ENCODE measurements around the gene SLC26A9.

SLC26A9 gene

DNA sequence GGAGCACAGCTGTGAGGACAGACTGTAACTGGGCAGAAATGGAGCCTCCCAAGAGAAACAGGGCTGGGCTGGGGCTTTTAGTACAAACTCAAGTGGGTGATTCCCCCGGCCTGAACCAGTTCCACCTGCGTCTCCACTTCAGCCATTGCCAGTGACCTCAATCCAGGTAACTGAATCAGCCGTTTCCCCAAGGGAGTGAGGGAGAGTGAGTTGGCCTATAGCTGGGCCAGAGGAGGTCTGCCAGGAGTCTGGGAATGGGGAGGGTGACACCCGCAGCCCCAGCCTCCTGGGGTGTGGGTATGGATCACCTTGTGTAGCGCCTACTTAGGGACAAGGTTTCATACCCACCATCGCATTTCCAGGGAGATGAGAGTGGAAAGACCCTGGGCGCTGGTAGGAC lies 8.5 kb downstream of the SLC26A9 start:
- Histone ChIP-seq H3K27ac (ENCODE audit: low read depth, low read length) (no peak overlapping the region), H3K36me3 (ENCODE audit: control insufficient read depth, insufficient read depth, low read length) (no peaks in the 10 kb centered on the region), H3K4me1 (ENCODE audit: control insufficient read depth, insufficient read depth, low read length) (peaks cover 24% of the 10 kb centered on the region)

DNA sequence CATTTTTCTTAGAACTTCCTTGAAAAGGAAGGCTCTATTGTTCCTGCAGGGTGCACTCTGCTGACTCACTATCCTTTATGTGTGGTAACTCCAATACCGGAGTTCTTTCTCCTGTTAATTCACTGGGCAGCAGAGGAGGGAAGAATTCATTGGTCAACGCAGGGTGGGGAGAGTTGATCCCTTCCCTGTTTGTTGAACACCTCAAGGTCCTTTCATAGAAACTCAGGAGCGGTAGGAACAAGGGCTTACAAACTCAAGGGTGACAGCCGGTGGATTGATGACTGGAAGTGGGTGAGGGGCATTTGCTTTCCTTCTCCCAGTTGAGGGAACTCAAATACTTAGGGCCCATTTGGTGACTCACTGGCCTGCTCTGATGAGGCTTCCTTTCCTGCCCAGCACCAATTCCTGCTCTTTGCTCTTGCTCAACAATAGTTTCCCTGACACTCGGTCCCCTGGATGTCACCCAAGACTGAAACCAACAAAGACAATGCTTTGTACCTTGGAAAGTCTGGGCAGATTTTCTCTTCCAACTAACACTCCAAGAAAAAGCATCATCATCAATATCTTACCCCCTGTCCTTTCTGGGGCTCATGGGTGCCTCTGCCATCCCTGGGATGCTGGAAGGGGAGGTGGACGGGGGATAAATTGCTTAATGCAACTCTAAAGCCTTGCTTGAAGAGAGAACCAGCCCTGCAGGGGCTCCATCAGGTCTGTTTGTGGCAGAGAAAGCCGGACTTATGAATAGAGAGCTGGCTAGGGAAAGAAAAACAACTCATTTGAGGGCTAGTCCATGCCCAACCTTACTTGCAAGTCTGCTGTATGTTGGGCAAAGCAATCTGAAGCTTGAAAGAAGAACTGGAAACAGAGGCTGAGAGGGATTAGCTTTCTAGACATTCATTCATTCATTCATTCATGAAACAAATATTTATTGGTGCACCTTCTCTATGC lies 9.3 kb downstream of the SLC26A9 start:
- Histone ChIP-seq H3K9ac (ENCODE audit: low read length) (no peak overlapping the region), H3K27ac (ENCODE audit: low read depth, low read length) (no peak overlapping the region), H3K4me1 (ENCODE audit: control insufficient read depth, insufficient read depth, low read length) (peaks cover 17% of the 10 kb centered on the region), H3K36me3 (ENCODE audit: control insufficient read depth, insufficient read depth, low read length) (no peaks in the 10 kb centered on the region), H3K9me3 (ENCODE audit: control insufficient read depth, insufficient read depth, low read depth, low read length) (no peaks in the 10 kb centered on the region), H3K27me3 (ENCODE audit: control insufficient read depth, insufficient read depth, low read length) (no peaks in the 10 kb centered on the region), H3K4me3 (ENCODE audit: low read depth, low read length) (no peak overlapping the region)

More for the DNA sequence above, 8.5 kb downstream of the SLC26A9 start:
- no peak overlapping the region for H3K4me3 ChIP-seq (ENCODE audit: low read depth, low read length)
- H3K9ac ChIP-seq (ENCODE audit: low read length), result no peak overlapping the region
- H3K9me3 ChIP-seq (ENCODE audit: control insufficient read depth, insufficient read depth, low read depth, low read length), result no peaks in the 10 kb centered on the region
- no peaks in the 10 kb centered on the region for H3K27me3 ChIP-seq (ENCODE audit: control insufficient read depth, insufficient read depth, low read length)

DNA sequence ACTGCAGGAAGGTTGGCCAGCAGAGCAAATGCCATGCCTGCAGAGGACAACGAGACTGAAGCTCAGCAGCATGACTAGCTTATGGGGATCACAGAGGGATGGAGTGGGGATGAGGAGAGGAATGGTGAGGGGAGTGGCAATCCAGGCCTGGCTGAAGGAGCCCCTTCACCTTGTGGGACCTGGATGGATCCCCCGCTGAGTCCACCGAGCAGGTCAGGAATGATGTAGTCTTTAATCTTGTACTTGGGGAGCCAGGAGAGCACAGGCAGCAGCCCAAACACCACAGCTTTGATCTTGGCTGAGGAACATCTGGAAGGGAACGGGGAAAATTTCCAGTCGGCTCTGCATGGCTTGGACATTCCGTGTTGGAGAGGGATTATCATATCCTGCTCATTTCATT lies 10.5 kb downstream of the SLC26A9 start:
- no peak overlapping the region for H3K4me3 ChIP-seq (ENCODE audit: low read depth, low read length)
- H3K27me3 ChIP-seq (ENCODE audit: control insufficient read depth, insufficient read depth, low read length), result no peaks in the 10 kb centered on the region
- H3K4me1 ChIP-seq (ENCODE audit: control insufficient read depth, insufficient read depth, low read length), result peaks cover 16% of the 10 kb centered on the region
- H3K36me3 ChIP-seq (ENCODE audit: control insufficient read depth, insufficient read depth, low read length), result no peaks in the 10 kb centered on the region
- no peak overlapping the region for H3K9ac ChIP-seq (ENCODE audit: low read length)
- H3K27ac ChIP-seq (ENCODE audit: low read depth, low read length), result no peak overlapping the region
- H3K9me3 ChIP-seq (ENCODE audit: control insufficient read depth, insufficient read depth, low read depth, low read length), result no peaks in the 10 kb centered on the region

DNA sequence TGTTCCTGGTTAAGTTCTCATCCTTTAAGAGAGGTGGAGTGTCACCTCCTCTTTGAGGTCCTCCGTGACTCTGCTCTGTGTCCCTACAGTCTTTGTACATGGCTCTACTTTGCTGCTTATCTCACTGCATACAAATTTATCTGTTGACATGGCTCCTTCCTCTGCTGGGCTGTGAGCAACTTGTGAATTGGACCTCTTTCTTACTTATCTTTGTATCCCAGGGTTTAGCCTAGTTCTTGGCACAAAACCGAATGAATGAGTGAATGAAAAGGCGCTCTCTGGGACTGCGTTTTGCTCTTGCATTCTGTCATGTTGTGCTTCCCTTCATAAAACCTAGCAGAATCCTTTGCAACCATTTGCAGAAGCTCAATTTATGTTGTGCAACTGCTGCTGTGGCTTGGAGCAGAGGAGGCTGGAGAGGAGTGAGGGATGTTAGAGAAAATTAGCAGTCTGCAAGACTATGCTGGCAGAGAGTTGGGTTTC lies 12.4 kb downstream of the SLC26A9 start:
- H3K27me3 ChIP-seq (ENCODE audit: control insufficient read depth, insufficient read depth, low read length), result no peaks in the 10 kb centered on the region

DNA sequence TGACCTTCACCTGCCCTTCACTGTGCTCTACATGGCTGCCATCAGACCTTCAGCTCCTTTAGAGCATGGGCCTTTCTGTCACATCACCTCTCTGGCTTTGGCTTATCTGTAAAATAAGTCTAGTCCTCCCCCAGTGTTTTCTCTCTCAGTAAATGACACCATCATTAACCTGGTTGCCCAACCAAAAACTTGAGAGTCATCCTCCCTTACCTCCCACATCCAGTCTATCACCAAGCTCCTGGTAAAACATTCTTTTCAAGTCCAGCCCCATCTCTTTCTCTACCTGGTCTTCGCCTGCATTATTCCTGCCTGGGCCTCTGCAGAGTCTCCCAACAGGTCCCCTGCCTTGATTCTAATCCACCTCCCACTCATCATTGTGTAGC lies 13.1 kb downstream of the SLC26A9 start:
- no peaks in the 10 kb centered on the region for H3K36me3 ChIP-seq (ENCODE audit: control insufficient read depth, insufficient read depth, low read length)
- no peak overlapping the region for H3K4me3 ChIP-seq (ENCODE audit: low read depth, low read length)
- no peak overlapping the region for H3K27ac ChIP-seq (ENCODE audit: low read depth, low read length)
- no peaks in the 10 kb centered on the region for H3K27me3 ChIP-seq (ENCODE audit: control insufficient read depth, insufficient read depth, low read length)
- H3K9me3 ChIP-seq (ENCODE audit: control insufficient read depth, insufficient read depth, low read depth, low read length), result no peaks in the 10 kb centered on the region
- H3K9ac ChIP-seq (ENCODE audit: low read length), result no peak overlapping the region
- peaks cover 16% of the 10 kb centered on the region for H3K4me1 ChIP-seq (ENCODE audit: control insufficient read depth, insufficient read depth, low read length)

More for the DNA sequence above, 12.4 kb downstream of the SLC26A9 start:
- H3K36me3 ChIP-seq (ENCODE audit: control insufficient read depth, insufficient read depth, low read length), result no peaks in the 10 kb centered on the region
- H3K9me3 ChIP-seq (ENCODE audit: control insufficient read depth, insufficient read depth, low read depth, low read length), result no peaks in the 10 kb centered on the region
- H3K9ac ChIP-seq (ENCODE audit: low read length), result no peak overlapping the region
- no peak overlapping the region for H3K4me3 ChIP-seq (ENCODE audit: low read depth, low read length)
- H3K27ac ChIP-seq (ENCODE audit: low read depth, low read length), result no peak overlapping the region
- peaks cover 16% of the 10 kb centered on the region for H3K4me1 ChIP-seq (ENCODE audit: control insufficient read depth, insufficient read depth, low read length)

DNA sequence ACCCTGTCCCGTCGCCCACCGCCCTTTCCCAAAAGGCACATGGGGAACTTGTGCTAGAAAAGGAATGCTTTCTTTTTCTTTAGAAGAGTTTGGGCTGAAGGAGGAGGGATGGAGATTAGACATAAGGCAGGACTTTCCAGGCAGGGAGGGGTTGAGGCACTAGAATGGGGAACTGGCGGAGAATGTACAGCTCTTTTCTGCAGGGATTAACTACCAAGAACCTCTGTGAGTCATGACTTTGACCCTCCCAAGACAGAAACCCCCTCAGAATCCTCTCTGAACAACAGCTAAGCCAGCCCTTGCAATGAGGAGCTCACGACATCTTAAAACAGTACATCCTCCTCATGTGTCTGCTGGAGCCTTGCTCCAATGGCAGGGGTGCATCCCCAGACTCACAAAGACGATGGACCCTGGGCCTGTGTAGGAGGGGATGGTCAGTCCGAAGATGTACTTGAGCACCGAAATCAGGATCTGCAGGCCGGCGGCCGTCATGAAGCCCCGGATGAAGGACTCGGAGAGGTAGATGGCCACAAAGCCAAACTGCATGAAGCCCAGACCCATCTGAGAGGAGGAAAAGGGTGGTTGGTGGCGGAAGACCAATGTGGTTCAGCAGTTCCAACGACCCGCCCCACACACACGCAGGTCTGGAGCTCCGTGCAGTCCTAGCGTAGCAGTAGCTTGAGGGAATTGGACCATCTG lies 13.6 kb downstream of the SLC26A9 start:
- Histone ChIP-seq H3K27ac (ENCODE audit: low read depth, low read length) (no peak overlapping the region), H3K4me1 (ENCODE audit: control insufficient read depth, insufficient read depth, low read length) (peaks cover 16% of the 10 kb centered on the region), H3K4me3 (ENCODE audit: low read depth, low read length) (no peak overlapping the region), H3K27me3 (ENCODE audit: control insufficient read depth, insufficient read depth, low read length) (no peaks in the 10 kb centered on the region), H3K9me3 (ENCODE audit: control insufficient read depth, insufficient read depth, low read depth, low read length) (no peaks in the 10 kb centered on the region), H3K36me3 (ENCODE audit: control insufficient read depth, insufficient read depth, low read length) (no peaks in the 10 kb centered on the region), H3K9ac (ENCODE audit: low read length) (no peak overlapping the region)

DNA sequence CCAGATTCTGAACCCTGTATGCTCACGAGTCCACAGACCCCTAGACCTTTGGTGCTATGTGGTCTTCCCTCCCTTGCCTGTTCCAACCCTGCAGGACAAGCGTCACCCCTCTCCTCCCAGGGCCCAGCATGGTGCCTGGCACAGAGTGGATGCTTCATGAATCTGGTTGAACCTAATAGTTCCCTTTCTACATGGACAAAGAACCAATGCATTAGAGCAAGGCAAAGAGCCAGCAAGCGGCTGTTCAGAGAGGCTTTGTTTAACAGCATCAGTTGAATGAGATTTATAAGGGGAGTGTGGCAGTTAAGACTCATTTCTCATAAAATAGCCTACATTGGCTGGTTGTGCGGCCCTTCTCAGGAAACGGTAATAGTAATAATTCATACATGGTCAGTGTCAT lies 14.9 kb downstream of the SLC26A9 start:
- Histone ChIP-seq H3K27me3 (ENCODE audit: control insufficient read depth, insufficient read depth, low read length) (no peaks in the 10 kb centered on the region), H3K9ac (ENCODE audit: low read length) (no peak overlapping the region), H3K9me3 (ENCODE audit: control insufficient read depth, insufficient read depth, low read depth, low read length) (no peaks in the 10 kb centered on the region), H3K4me3 (ENCODE audit: low read depth, low read length) (no peak overlapping the region), H3K4me1 (ENCODE audit: control insufficient read depth, insufficient read depth, low read length) (peaks cover 7% of the 10 kb centered on the region), H3K27ac (ENCODE audit: low read depth, low read length) (no peak overlapping the region), H3K36me3 (ENCODE audit: control insufficient read depth, insufficient read depth, low read length) (no peaks in the 10 kb centered on the region)

DNA sequence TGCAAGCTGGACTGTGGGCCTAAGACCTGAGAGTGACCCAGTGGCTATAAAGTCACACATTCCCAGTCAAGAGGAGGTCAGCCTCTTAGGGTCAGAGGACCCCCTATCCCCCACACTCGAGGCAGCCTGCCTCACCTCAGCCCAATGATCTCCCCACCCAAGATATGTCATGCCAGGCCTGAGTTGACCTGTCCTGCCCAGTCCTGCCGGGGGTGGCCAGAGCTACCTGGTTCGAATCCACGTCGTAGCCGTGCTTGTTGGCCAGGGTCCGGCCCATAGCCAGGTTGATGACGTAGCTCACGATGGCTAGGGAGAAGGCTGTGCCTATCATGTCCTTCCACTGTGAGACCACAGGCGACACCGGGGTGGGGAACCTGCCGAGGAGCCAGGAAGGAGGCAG lies 15.6 kb downstream of the SLC26A9 start:
- Histone ChIP-seq H3K4me3 (ENCODE audit: low read depth, low read length) (no peak overlapping the region), H3K27ac (ENCODE audit: low read depth, low read length) (no peak overlapping the region), H3K4me1 (ENCODE audit: control insufficient read depth, insufficient read depth, low read length) (peaks cover under 1% of the 10 kb centered on the region; the same call in 1 of the 2 replicates), H3K36me3 (ENCODE audit: control insufficient read depth, insufficient read depth, low read length) (no peaks in the 10 kb centered on the region), H3K9ac (ENCODE audit: low read length) (no peak overlapping the region), H3K9me3 (ENCODE audit: control insufficient read depth, insufficient read depth, low read depth, low read length) (no peaks in the 10 kb centered on the region), H3K27me3 (ENCODE audit: control insufficient read depth, insufficient read depth, low read length) (no peaks in the 10 kb centered on the region)

DNA sequence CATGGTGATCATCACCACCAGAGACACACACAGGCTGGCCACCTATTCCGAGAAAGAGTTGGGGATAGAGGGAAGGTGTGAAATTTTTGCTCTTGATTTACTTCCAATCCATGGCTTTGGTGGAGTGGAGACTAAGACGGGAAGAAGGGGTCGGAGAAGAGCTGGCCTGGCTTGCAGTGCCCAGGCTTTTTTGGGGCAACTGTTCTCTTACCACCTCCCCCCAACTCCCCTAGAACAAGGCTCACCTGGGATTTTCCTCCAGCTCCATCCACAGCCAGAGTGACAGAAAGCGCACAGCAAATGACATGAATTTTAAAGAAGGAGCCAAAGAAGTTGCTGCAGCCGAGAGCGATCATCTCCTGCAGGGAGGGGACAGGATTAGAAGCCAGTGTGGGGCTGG lies 16.0 kb downstream of the SLC26A9 start:
- H3K27ac ChIP-seq (ENCODE audit: low read depth, low read length), result no peak overlapping the region
- H3K9ac ChIP-seq (ENCODE audit: low read length), result no peak overlapping the region
- no peaks in the 10 kb centered on the region for H3K36me3 ChIP-seq (ENCODE audit: control insufficient read depth, insufficient read depth, low read length)
- no peaks in the 10 kb centered on the region for H3K9me3 ChIP-seq (ENCODE audit: control insufficient read depth, insufficient read depth, low read depth, low read length)
- H3K4me1 ChIP-seq (ENCODE audit: control insufficient read depth, insufficient read depth, low read length), result no peaks in the 10 kb centered on the region
- no peak overlapping the region for H3K4me3 ChIP-seq (ENCODE audit: low read depth, low read length)
- H3K27me3 ChIP-seq (ENCODE audit: control insufficient read depth, insufficient read depth, low read length), result no peaks in the 10 kb centered on the region

DNA sequence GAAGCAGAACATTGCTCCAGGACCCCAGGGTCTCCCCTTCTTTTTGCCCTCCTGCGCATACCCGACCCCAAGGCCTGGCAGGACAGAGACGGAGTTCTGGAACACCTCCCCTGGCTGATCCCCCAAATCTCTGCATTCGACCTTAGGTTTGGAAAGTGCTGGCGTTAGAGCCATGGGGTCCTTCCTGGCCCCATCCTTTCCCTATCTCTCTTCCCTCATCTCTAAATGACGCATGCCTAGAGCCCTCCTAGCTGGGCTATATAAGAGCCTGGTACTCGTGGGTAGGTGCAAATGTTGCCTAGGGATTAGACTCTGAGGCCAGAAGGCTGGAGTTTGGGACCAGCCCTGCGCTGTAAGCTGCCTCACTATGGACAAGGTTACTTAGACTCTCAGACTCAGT lies 16.6 kb downstream of the SLC26A9 start:
- no peak overlapping the region for H3K4me3 ChIP-seq (ENCODE audit: low read depth, low read length)
- no peaks in the 10 kb centered on the region for H3K9me3 ChIP-seq (ENCODE audit: control insufficient read depth, insufficient read depth, low read depth, low read length)
- H3K36me3 ChIP-seq (ENCODE audit: control insufficient read depth, insufficient read depth, low read length), result no peaks in the 10 kb centered on the region
- H3K9ac ChIP-seq (ENCODE audit: low read length), result no peak overlapping the region
- no peaks in the 10 kb centered on the region for H3K27me3 ChIP-seq (ENCODE audit: control insufficient read depth, insufficient read depth, low read length)
- H3K27ac ChIP-seq (ENCODE audit: low read depth, low read length), result no peak overlapping the region
- H3K4me1 ChIP-seq (ENCODE audit: control insufficient read depth, insufficient read depth, low read length), result no peaks in the 10 kb centered on the region

DNA sequence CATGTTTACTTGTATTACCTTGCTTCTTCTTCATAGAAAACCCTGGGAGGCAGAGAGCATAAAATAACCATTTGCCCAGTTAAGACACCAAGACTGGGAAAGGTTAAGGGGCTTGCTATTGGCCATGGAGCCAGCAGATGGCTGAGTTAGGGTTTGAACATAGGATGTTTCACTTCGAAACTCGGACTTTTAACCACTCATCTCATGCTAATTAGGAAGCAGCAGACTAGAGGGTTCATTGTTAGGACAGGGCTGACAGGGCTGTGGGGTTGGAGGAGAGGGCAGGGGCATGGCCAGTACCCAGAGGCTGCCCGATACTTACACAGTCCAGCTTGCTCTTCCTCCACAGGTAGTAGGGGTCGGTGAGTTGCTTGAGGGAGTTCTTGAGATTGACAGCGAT lies 17.0 kb downstream of the SLC26A9 start:
- Histone ChIP-seq H3K9ac (ENCODE audit: low read length) (no peak overlapping the region), H3K27me3 (ENCODE audit: control insufficient read depth, insufficient read depth, low read length) (no peaks in the 10 kb centered on the region), H3K4me3 (ENCODE audit: low read depth, low read length) (no peak overlapping the region), H3K36me3 (ENCODE audit: control insufficient read depth, insufficient read depth, low read length) (no peaks in the 10 kb centered on the region), H3K27ac (ENCODE audit: low read depth, low read length) (no peak overlapping the region), H3K9me3 (ENCODE audit: control insufficient read depth, insufficient read depth, low read depth, low read length) (no peaks in the 10 kb centered on the region), H3K4me1 (ENCODE audit: control insufficient read depth, insufficient read depth, low read length) (no peaks in the 10 kb centered on the region)
